MM.1S (cell line): ENCODE data around the gene POLRMT.

Experiments used
- DNase-seq: peaks from one replicate; pipeline ENCODE4 v3.0.0-alpha.2; 2015
- H2AFZ ChIP-seq: fragments of 300-600 bp; sonication (generic); 2 replicates; pipeline ENCODE4 v1.6.0; 2016; ENCODE audit warnings: antibody characterized with exemption, low read length
- H3F3A ChIP-seq: fragments of 300-600 bp; sonication (generic); 2 replicates; pipeline ENCODE4 v1.6.1; 2016; ENCODE audit warnings: mild to moderate bottlenecking, antibody characterized with exemption, low read length, moderate library complexity, mixed read lengths; ENCODE audit not compliant: insufficient read depth
- H3K27ac ChIP-seq: fragments of 300-600 bp; sonication (generic); 2 replicates; pipeline ENCODE4 v1.5.1; 2016; ENCODE audit warnings: mild to moderate bottlenecking, low read length
- H3K27me3 ChIP-seq: fragments of 300-600 bp; sonication (generic); replicated peaks from 2 replicates; pipeline ENCODE4 v1.6.0; 2016; ENCODE audit warnings: low read length; ENCODE audit not compliant: insufficient read depth
- H3K36me3 ChIP-seq: fragments of 300-600 bp; sonication (generic); replicated peaks from 2 replicates; pipeline ENCODE4 v1.6.1; 2016; ENCODE audit warnings: mild to moderate bottlenecking, low read length, mixed read lengths; ENCODE audit not compliant: insufficient read depth
- H3K4me1 ChIP-seq: fragments of 300-600 bp; sonication (generic); 2 replicates; pipeline ENCODE4 v1.6.1; 2016; ENCODE audit warnings: low read length, mixed read lengths
- H3K4me2 ChIP-seq: fragments of 300-600 bp; sonication (generic); 2 replicates; pipeline ENCODE4 v1.6.0; 2016; ENCODE audit warnings: low read depth, low read length
- H3K4me3 ChIP-seq: fragments of 300-600 bp; sonication (generic); 2 replicates; pipeline ENCODE4 v1.5.1; 2016; ENCODE audit warnings: low read length, mixed read lengths
- H3K79me2 ChIP-seq: fragments of 300-600 bp; sonication (generic); 2 replicates; pipeline ENCODE4 v1.6.1; 2016; ENCODE audit warnings: mixed run types, low read length, mixed read lengths
- H3K9ac ChIP-seq: fragments of 300-600 bp; sonication (generic); 2 replicates; pipeline ENCODE4 v1.6.1; 2016; ENCODE audit warnings: low read length, mixed read lengths
- H3K9me2 ChIP-seq: fragments of 300-600 bp; sonication (generic); replicated peaks from 2 replicates; pipeline ENCODE4 v1.6.1; 2016; ENCODE audit warnings: mild to moderate bottlenecking, low read length, mixed read lengths; ENCODE audit not compliant: insufficient read depth
- H3K9me3 ChIP-seq: fragments of 300-600 bp; sonication (generic); replicated peaks from 2 replicates; pipeline ENCODE4 v1.6.1; 2016; ENCODE audit warnings: mild to moderate bottlenecking, low read length, mixed read lengths; ENCODE audit not compliant: insufficient read depth
- H4K20me1 ChIP-seq: fragments of 300-600 bp; sonication (generic); 2 replicates; pipeline ENCODE4 v1.6.1; 2016; ENCODE audit warnings: mild to moderate bottlenecking, low read length, moderate library complexity, mixed read lengths; ENCODE audit not compliant: insufficient read depth
- EZH2 ChIP-seq: fragments of 300-600 bp; sonication (generic); optimal IDR thresholded peaks from 2 replicates; pipeline ENCODE3; 2017; ENCODE audit warnings: low read depth, mild to moderate bottlenecking, antibody characterized with exemption, low read length, mixed read lengths
- EZH2phosphoT487 ChIP-seq: fragments of 300-600 bp; sonication (generic); IDR thresholded peaks from 2 replicates; pipeline ENCODE4 v1.6.1; 2018; ENCODE audit warnings: antibody characterized with exemption, low read length
- TF ChIP-seq, protein P1 (sequence below): fragments of 300-600 bp; sonication (generic); IDR thresholded peaks from 2 replicates; pipeline ENCODE4 v1.5.1; 2016; ENCODE audit warnings: antibody characterized with exemption, low read length, mixed read lengths

Gene POLRMT

DNA sequence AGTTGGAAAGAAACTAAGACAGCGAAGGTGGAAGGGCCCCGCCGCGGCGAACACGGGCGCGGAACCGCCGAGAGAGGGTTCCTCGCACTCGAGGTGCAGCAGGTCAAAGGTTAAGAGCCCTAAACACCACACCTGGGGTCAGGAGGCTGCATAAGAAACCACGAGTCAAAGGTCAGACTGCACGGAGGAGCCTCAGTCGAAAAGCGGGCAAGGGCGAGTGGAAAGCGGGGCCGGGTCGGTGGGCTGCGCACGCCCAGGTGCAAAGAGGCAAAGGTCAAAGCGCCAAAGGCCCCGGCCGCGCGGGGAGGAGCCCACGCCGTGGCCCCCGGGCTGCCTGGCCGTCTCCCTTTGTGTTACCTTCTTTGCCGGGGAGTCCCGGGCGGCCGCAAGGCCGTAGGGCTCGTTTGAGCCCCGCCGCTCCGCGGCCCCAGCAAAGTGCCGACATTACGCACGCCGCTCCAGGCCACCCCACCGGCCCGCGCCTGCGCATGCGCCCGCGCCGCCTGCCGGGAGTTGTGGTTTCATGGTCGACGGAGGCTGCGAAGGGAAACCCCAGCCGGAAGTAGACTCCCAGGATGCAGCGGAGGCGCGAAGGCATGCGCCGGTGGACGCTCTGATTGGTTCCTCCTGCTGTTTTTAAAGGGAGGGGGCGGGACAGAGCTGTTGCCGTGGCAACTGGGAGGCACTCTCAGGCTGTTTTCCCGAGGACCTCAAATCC is at the start of gene POLRMT:
Gene POLRMT, minus strand, starts transcription at position 470 of the 718 bp plus-strand sequence. Its CDS starts 25 bp downstream, at position 445.
- Histone ChIP-seq H3K9ac (peak within 1 kb of the TSS; percentile 73), H3K27ac (peak within 1 kb of the TSS; percentile 61; the same call in 1 of the 2 replicates)
- TF ChIP-seq EZH2phosphoT487 (no peak), EZH2 (no peak)
- TF ChIP-seq, protein P1, sequence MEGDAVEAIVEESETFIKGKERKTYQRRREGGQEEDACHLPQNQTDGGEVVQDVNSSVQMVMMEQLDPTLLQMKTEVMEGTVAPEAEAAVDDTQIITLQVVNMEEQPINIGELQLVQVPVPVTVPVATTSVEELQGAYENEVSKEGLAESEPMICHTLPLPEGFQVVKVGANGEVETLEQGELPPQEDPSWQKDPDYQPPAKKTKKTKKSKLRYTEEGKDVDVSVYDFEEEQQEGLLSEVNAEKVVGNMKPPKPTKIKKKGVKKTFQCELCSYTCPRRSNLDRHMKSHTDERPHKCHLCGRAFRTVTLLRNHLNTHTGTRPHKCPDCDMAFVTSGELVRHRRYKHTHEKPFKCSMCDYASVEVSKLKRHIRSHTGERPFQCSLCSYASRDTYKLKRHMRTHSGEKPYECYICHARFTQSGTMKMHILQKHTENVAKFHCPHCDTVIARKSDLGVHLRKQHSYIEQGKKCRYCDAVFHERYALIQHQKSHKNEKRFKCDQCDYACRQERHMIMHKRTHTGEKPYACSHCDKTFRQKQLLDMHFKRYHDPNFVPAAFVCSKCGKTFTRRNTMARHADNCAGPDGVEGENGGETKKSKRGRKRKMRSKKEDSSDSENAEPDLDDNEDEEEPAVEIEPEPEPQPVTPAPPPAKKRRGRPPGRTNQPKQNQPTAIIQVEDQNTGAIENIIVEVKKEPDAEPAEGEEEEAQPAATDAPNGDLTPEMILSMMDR, result no peak

DNA sequence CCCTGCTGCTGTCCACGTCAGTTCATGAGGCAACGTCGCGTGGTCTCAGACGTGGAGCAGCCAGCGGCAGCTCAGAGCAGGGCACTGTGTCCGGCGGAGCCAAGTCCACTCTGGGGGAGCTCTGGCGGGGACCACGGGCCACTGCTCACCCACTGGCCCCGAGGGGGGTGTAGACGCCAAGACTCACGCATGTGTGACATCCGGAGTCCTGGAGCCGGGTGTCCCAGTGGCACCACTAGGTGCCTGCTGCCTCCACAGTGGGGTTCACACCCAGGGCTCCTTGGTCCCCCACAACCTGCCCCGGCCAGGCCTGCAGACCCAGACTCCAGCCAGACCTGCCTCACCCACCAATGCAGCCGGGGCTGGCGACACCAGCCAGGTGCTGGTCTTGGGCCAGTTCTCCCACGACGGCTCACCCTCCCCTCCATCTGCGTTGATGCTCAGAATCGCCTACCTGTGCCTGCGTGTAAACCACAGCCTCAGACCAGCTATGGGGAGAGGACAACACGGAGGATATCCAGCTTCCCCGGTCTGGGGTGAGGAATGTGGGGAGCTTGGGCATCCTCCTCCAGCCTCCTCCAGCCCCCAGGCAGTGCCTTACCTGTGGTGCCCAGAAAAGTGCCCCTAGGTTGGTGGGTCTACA is 49.5 kb upstream of the POLRMT start:
- Histone ChIP-seq H3K27me3 (peaks cover 51% of the 10 kb centered on the region), H4K20me1 (no peaks in the 10 kb centered on the region), H3K4me3 (no peak overlapping the region), H3K9me2 (no peaks in the 10 kb centered on the region), H3K9ac (no peak overlapping the region), H3K27ac (no peak overlapping the region), H2AFZ (no peak overlapping the region), H3K9me3 (no peaks in the 10 kb centered on the region), H3K4me2 (no peak overlapping the region), H3K36me3 (no peaks in the 10 kb centered on the region), H3F3A (no peaks in the 10 kb centered on the region), H3K4me1 (no peaks in the 10 kb centered on the region), H3K79me2 (no peaks in the 10 kb centered on the region)
- TF ChIP-seq, protein P1, result no peak
- TF ChIP-seq EZH2 (no peak), EZH2phosphoT487 (no peak)
- DNase-seq, result no peak

More for the DNA sequence above, at the start of gene POLRMT:
- H3K27me3 ChIP-seq, result peaks cover 6% of the 10 kb centered on the region; the same call in 1 of the 2 replicates
- peaks cover 8% of the 10 kb centered on the region for H3K4me1 ChIP-seq
- H3K4me3 ChIP-seq, result peak within 1 kb of the TSS; percentile 82
- H3K4me2 ChIP-seq, result peak within 1 kb of the TSS; percentile 95
- H3K9me2 ChIP-seq, result no peaks in the 10 kb centered on the region
- H3F3A ChIP-seq, result peaks cover 9% of the 10 kb centered on the region
- no peaks in the 10 kb centered on the region for H3K9me3 ChIP-seq
- peaks cover 55% of the 10 kb centered on the region for H3K79me2 ChIP-seq
- H2AFZ ChIP-seq, result peak within 1 kb of the TSS; percentile 90
- H3K36me3 ChIP-seq, result no peaks in the 10 kb centered on the region
- no peaks in the 10 kb centered on the region for H4K20me1 ChIP-seq
- peak; percentile 100 for DNase-seq

DNA sequence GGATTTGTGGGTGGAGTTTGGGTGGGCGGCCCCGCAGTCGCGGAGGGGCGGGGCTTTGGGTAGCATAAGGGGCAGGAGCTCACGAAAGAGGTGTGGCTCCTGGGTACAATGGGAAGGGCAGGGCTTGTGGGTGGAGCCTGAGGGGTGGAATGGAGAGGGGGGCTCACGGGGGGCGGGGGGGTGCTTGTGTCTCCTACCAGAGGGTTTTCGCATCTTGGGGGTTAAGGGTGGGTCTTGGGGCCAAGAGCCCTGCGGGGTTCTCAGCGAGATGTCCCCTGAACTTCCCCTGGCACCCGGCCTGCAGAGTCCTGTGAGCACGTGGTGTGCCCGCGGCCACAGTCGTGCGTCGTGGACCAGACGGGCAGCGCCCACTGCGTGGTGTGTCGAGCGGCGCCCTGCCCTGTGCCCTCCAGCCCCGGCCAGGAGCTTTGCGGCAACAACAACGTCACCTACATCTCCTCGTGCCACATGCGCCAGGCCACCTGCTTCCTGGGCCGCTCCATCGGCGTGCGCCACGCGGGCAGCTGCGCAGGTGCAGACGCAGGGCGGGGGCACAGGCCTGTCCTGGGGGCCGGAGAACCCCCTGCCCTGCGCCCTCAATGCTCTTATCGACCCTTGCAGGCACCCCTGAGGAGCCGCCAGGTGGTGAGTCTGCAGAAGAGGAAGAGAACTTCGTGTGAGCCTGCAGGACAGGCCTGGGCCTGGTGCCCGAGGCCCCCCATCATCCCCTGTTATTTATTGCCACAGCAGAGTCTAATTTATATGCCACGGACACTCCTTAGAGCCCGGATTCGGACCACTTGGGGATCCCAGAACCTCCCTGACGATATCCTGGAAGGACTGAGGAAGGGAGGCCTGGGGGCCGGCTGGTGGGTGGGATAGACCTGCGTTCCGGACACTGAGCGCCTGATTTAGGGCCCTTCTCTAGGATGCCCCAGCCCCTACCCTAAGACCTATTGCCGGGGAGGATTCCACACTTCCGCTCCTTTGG is 48.0 kb upstream of the POLRMT start:
- Histone ChIP-seq H3K79me2 (no peaks in the 10 kb centered on the region), H3K27ac (peak overlapping the region; percentile 33; the same call in 1 of the 2 replicates), H3K4me1 (no peaks in the 10 kb centered on the region), H4K20me1 (no peaks in the 10 kb centered on the region), H3F3A (no peaks in the 10 kb centered on the region), H3K4me2 (0 out of 2 replicates have a peak overlapping the region, but pooled peaks have one; percentile 56), H3K9me3 (no peaks in the 10 kb centered on the region), H3K4me3 (no peak overlapping the region), H3K36me3 (no peaks in the 10 kb centered on the region), H2AFZ (peak overlapping the region; percentile 64; the same call in 1 of the 2 replicates), H3K27me3 (peaks cover 45% of the 10 kb centered on the region), H3K9ac (no peak overlapping the region), H3K9me2 (no peaks in the 10 kb centered on the region)
- DNase-seq, result peak; percentile 68
- TF ChIP-seq, protein P1, result no peak
- no peak for TF ChIP-seq EZH2phosphoT487
